HG03442 (cell line): ENCODE results near the gene OR1L6.

ENCODE experiments used
- ATAC-seq: cut with Tn5 transposase; IDR thresholded peaks from one replicate; pipeline ENCODE4 v1.9.1; 2021; ENCODE audit warnings: mild to moderate bottlenecking, moderate library complexity; ENCODE audit not compliant: unreplicated experiment

Gene OR1L6, protein sequence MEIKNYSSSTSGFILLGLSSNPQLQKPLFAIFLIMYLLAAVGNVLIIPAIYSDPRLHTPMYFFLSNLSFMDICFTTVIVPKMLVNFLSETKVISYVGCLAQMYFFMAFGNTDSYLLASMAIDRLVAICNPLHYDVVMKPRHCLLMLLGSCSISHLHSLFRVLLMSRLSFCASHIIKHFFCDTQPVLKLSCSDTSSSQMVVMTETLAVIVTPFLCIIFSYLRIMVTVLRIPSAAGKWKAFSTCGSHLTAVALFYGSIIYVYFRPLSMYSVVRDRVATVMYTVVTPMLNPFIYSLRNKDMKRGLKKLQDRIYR

DNA sequence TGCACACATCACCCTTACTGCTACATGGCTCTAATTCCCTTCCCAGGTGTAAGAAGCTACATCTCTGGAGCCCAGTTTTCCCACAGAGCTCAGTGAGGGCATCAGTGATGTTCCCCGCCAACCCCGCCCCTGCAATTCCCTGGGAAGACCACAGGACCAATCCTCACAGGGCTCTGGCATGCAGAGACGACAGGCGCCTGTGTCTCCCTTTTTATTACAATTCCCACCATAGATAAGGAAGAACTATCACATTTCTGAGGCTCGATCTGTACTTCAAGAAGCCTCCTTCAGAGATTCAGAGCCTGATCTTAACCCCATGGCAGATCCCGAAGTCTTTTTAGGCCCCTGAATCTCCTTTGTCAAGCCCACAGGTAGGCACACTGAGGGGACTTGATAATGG is at the start of gene OR1L6:
Gene OR1L6, plus strand, starts transcription at position 301 of the 400 bp plus-strand sequence. CDS start 7,545 bp downstream, outside the sequence.
- ATAC-seq: no peak

DNA sequence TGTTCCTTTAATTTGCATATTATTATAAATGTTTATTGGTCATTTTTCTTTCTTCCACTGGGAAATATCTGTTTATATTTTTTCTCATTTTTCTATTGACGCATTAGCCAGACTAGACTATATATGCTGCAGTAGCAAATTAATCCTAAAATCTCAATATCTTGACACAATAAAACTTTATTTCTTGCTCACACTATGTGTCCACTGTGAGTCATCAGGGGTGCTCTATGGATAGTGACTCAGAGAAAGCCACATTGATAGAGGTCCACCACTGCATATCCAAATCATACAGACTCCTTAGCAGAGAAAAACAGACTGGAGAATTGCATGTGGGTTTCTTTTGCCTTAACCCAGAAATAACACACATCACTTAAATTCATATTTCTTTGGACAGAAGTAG is 46.4 kb upstream of the OR1L6 start:
- no peak for ATAC-seq

DNA sequence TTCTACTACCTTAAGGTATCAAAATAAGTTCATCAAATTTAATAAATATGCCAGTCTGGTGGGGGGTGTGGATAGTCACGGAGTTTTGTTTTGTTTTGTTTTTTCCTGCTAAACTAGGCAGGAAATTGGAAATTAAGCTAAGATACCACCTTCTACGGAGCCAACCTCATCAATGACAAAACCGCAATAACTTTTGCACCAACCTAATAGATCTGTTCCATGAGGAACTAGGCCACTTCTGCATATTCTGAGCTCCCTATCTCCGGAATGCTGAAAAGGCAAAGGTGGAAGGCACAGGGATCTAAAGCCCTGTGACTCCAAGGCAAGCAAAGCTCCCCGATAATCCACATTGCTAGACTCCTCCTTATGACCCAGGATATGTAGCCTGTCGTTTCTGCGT is 24.1 kb upstream of the OR1L6 start:
- no peak for ATAC-seq

DNA sequence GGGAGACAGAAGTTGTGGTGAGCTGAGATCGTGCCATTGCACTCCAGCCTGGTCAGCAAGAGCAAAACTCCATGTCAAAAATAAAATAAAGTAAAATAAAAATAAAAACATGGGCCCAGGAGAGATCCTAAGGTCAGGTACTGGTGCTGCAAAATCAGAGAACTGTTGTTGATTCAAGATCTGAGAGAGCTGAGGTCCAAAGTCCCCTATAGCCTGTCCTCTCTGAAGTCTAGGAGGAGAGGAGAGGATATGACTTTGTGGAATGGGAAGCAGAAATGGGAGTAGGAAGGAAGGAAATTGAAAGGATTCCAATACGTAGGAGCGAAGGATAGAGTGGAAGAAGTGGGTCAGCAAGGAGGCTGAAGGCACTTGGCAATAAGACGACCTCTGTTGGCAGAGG is 22.9 kb upstream of the OR1L6 start:
- ATAC-seq: no peak

DNA sequence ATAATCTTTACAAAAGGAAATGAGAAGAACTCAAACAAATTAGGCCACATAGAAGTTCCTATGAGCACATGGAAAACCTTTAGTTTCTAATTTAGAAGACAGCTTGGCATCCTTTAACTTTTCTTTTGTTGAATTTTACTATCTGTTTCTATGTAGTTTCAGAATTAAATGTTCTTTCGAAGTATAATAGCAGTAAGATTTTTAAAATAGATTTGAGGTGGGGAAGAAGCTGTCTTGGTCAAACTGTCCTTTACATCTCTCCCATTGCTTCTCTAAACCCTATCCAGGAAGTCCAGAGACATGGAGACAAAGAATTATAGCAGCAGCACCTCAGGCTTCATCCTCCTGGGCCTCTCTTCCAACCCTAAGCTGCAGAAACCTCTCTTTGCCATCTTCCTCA is 18.4 kb upstream of the OR1L6 start, which contains the start of gene OR1L4:
Gene OR1L4, plus strand, starts transcription at position 301 of the 400 bp plus-strand sequence. Its CDS starts 0 bp downstream, at position 301.
- ATAC-seq: no peak

DNA sequence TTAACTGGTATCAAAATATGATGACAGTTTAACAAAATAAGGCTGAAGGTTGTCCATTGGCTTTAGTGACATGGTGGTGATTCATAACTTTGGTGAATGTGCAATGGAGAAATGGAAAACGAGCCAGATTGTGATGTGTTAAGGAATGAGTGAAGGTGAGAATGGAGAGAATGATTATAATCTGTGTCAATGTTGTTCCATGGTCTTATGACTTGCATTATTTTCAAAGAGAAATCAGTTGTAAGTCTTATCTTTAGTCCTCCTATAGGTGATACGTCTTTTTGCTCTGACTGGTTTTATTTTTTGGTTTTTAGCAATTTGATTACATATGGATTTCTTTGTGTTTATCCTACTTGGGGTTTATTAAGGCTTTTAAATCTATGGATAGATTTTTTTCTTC is 12.7 kb downstream of the OR1L6 start:
- ATAC-seq: no peak

DNA sequence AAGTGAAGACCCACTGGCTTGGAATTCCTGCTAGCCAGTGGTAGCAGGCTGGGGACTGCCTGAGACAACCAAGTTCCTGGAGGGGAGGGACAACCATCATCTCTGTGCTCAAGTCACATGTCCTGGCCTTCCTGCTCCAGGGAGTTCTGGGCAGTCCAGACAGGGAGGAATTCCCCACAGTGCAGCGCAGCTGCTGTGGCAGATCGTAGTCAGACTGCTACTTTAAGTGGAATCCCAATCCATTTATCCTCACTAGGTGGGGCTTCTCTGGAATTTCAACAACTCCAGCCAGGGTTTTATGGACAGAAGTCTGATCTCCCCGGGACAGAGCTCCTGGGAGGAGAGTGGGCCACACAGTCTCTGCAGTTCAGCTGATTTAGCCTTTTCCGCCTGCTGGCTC is 25.7 kb downstream of the OR1L6 start:
- ATAC-seq: no peak

DNA sequence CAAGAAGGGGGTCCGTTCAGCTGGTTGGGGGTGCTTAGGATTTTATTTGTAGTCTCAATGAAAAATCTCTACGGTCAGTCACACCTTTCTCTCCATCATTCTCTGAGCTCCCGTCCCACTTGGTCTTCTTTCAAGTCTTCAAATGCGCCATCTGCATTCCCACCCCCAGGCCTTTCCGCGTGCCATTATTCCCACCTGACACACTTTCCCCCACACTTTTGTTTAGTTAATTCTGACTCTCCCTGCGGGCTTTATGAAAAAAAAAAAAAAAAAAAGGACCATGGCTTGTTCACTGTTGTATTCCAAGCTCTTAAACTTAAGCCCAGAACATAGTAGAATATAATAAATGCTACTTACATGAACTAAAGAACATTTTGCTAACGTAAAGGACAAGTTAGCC is 34.9 kb downstream of the OR1L6 start:
- ATAC-seq: no peak

DNA sequence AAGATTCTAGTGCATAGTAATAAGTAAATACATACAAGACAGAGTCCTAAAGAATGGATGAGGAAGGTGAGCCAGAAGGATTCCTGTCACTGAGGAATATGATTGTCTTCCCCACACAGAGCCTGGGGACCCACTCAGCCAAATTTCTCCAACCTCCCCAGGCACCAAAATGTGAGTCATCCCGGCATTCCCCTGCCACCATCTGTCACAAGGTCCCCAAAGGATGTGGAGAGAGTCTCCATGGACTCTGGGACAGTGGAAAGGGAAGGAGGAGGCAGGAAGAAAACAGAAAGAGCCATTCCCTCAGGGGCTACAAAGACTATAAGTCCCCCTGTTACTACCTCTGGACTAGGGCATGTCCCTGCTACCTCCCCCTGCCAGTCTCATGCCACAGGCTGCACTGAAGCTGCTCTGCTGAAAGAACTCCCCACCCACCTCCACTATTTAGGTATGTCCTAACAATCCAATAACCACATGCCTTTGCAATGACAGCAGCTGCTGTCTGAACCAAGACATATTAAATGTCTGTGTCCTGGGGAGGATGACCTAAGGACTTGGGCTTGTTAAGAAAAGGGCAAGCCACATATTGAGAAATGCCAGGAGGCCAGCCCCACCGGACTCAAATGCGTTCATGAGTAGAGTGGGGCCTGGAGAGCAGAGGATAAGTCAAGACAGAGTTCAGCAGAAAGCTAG is 36.0 kb downstream of the OR1L6 start:
- ATAC-seq: no peak

DNA sequence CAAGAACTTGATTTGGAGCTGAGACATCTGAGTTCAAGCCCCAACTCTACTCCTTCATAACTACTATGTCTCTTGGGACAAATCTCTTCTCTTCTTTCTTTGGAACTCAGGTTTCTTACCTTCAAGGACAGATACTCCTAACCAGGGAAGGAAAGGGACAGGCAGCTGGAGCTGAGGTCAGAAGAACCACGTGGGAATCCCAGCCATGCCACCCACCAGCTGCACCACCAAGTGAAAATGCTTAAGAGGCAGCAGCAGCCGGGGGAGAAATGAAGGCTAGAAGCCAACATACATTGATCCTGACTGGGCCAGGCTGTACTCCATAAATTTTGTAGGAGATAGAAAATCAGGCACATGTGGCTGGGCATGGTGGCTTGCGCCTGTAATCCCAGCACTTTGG is 37.1 kb downstream of the OR1L6 start:
- ATAC-seq: no peak

DNA sequence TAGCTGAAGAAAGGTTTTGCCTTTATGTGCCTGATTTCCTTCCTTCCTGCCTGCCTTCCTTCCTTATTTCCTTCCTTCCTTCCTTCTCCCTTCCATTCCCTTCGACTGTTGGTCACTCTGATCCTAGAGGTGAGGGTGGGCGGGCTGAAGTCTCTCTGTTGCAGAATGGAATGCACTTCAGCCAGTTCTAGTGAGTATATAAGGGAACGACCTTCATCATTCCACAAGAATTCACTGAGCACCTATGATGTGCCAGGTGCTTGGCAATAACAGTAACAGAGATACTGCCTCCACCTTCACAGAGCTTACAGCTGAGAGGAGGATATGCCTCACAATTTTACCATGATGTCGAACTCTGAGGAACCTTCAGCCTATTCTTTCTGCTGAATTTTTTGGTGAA is 37.9 kb downstream of the OR1L6 start:
- ATAC-seq: no peak

DNA sequence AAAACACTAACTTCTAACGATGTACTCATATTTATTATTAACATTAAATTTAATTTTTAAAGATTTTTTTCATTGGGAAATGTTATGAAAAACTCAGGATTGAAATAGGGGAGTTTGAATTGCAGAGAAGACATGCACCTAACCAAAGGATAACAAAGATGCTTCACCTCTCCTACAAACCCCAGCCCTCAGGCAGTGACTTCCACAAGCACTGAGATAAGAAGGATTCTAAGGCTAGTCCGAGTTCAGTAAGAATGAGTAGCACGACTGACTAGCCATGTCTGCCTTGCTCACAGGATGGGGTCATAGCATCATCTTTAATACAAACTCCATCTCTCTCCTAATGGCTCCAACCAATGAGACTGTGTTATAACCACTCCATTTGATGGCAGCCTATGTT is 39.6 kb downstream of the OR1L6 start:
- no peak for ATAC-seq

DNA sequence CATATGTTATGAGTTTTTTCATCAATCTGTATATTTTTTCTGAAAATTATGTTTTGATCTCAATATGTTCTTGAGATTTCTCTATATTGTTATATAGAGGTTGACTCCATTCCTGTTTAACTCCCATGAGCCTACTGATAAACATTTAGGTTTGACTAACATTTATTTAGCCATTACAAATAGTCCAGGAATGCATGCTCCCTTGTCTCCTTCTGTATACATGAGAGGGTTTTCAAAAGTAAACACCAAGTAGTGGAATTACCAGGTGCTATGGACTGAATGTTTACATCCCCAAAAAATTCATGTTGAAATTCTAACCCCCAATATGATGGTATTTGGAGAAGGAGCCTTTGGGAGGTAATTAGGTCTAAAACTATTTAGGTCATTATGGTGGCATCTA is 43.2 kb downstream of the OR1L6 start:
- no peak for ATAC-seq

DNA sequence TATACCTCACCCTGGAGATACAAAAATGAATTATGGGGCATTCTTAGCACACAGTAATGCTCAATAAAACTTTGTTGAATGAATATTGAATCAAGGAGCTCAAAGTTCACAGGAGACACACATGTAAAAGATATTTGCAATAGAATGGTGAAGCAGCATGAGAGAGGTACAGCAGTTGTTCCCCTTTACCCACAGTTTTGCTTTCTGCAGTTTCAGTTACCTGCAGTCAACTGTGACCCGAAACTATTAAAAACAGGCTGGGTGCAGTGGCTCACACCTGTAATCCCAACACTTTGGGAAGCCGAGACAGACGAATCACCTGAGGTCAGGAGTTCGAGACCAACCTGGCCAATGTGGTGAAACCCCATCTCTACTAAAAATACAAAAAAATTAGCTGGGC is 44.2 kb downstream of the OR1L6 start:
- ATAC-seq: no peak

DNA sequence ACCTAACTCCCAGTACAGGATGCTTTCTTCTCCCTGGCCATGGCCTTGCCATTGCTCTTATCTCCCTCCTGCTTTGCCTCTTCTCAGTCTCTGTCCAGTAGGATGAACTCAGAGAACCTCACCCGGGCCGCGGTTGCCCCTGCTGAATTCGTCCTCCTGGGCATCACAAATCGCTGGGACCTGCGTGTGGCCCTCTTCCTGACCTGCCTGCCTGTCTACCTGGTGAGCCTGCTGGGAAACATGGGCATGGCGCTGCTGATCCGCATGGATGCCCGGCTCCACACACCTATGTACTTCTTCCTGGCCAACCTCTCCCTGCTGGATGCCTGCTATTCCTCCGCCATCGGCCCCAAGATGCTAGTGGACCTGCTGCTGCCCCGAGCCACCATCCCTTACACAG is 46.7 kb downstream of the OR1L6 start, which contains the start of gene OR5C1:
Gene OR5C1, plus strand, starts transcription at position 103 of the 400 bp plus-strand sequence. Its CDS starts 0 bp downstream, at position 103.
- no peak for ATAC-seq

DNA sequence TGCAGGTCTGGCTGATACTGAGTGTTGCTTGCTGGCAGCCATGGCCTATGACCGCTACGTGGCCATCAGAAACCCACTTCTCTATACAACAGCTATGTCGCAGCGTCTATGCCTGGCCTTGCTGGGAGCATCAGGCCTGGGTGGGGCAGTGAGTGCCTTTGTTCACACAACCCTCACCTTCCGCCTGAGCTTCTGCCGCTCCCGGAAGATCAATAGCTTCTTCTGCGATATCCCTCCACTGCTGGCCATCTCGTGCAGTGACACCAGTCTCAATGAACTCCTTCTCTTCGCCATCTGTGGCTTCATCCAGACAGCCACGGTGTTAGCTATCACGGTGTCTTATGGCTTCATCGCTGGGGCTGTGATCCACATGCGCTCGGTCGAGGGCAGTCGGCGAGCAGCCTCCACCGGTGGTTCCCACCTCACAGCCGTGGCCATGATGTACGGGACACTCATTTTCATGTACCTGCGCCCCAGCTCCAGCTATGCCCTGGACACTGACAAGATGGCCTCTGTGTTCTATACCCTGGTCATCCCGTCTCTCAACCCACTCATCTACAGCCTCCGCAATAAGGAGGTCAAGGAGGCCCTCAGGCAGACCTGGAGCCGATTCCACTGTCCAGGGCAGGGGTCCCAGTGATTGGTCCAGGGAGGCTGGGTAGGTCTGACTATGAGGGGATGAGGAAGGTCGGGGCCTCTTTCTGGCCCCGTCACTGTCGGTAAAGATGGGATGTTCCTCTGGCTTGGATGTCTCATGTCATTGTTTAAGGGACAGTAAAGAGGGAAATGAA is 47.3 kb downstream of the OR1L6 start:
- ATAC-seq: no peak

DNA sequence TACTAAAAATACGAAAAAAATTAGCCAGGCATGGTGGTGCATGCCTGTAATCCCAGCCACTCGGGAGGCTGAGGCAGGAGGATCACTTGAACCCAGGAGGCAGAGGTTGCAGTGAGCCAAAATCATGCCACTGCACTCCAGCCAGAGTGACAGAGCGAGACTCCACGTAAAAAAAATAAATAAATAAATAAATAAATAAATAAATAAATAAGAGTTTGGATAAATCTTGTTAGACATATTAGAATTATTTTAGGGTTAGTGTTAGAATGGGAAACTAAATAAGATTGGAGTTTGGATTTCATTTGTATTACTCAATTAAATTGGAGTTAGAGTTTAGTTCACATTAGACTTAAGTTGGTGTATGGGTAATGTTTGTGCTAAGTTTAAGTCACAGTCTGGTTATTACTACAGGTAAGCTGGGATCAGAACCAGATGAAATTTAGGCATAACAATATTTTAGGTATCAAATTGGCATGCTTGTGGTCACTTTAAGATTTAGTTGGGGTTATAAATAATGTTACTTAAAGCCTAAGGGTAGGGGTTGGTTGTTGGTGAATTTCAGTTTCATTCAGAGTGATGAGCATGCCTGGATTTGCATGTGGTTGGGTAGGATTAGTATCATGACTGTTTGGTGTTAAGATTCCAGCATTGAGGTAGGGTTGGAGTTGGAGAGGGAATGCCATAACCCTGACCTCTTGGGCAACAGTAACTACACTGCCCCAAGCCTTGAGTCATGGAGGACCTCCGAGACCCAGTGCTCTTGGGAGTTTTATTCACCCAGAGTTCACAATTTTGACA is 50.0 kb downstream of the OR1L6 start:
- no peak for ATAC-seq

DNA sequence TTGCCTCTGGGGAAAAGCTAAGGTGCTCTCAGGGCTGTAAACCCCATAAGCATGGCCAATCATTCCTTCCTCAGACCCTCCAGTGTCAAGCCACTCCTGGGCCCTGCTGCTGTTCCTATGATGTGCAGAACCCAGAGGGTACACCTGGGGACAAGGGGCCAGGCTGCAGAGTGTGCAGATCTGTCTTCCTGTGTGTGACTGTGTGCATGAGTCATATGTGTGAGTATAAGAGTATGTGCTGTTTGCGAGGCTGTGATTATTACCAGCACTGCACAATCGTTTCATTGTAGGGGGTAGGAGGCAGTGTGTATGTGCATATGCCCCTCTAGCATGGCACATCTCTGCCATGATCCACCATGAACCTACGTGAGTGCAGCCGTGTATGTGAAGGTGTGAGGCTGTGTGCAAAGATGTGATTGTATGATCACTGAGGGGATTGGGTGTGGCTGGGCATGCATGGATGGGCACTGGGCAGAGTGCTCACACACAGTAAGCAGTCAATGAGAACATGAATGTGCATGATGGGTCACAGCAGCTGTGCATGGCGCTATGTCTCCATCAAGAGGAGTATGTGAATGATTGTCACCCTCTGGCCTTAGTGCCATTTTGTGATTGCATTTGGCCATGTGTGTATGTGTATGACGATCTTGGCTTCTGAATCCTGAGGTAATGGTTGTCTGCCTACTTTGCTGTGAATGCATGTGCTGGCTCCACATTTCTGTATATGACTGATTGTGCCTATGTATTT is 55.4 kb downstream of the OR1L6 start:
- no peak for ATAC-seq
